Measurements from ENCODE around the gene SSRP1. TPM values are rescaled to one million over a fixed set of nuclear protein-coding genes. Genes with fewer than 3 reads are reported as not detected.

Gene SSRP1
- total RNA-seq, 2 experiments from 2014 or later = 158 to 196 TPM

DNA sequence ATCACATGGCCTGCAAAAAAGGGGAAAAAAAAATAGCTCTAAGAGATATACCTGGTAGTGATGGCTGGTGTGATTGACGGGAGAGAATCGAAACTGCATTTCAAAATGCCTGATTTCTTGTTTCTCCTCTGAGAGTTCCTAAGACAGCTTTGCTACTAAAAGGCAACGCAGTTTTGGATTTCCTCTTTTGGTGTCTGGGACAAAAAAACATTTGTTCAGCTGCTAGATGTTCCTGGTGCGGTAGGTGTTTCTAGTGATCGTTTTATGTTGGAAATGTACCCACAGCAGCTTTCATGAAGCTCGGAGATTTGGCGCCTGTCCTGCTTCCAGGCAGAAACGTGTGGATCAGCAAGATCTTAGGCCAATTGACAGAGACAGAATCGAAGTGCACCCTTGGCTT lies 20.6 kb upstream of the SSRP1 start:
- H3K4me1 Mint-ChIP-seq = no peaks in the 10 kb centered on the region
- no peak overlapping the region for H3K4me3 Mint-ChIP-seq
- peaks cover 28% of the 10 kb centered on the region for H3K27me3 Mint-ChIP-seq
- no peak overlapping the region for H3K27ac Mint-ChIP-seq
- peaks cover 4% of the 10 kb centered on the region for H3K9me3 Mint-ChIP-seq (ENCODE audit: low read depth)
- peaks cover 3% of the 10 kb centered on the region for H3K36me3 Mint-ChIP-seq
- ATAC-seq = no peak
- CTCF ChIA-PET = interaction anchor here (1.0 to 3.3 kb wide), 3 partner anchors 11 to 106 kb away, joined by 3 to 18 read pairs (median 6); no protein-coding TSS in a partner anchor
- no peak for DNase-seq

GRCh38 chr11:57354699-57355098 lies 19.0 kb upstream of the SSRP1 start:
- Mint-ChIP-seq H3K36me3 (peaks cover 4% of the 10 kb centered on the region), H3K27me3 (peaks cover 28% of the 10 kb centered on the region), H3K9me3 (ENCODE audit: low read depth) (peaks cover 4% of the 10 kb centered on the region), H3K27ac (no peak overlapping the region), H3K4me1 (peaks cover 3% of the 10 kb centered on the region), H3K4me3 (no peak overlapping the region)
- no peak for DNase-seq
- no peak for ATAC-seq
- CTCF ChIA-PET = interaction anchor here (1.8 to 3.3 kb wide), 2 partner anchors 10 to 105 kb away, joined by 6 to 18 read pairs; no protein-coding TSS in a partner anchor

DNA sequence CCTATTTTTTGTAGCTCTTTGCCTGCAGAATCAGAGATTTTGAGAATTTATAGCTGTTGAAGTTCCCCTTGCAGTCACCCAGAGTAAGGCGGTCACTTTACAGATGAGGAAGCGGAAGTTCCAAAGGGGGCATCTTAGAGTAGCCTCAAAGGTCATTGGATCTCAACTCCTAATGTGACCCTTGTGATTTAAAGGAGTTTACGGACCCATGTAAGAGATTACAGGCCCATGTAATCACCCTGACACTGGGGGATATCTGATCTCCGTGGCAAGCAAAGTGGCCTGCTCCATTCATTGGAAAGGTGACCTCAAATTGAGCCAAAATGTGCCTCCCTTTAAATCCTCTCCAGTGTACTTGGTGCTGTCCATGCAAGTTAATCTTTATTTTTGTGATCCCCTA lies 18.2 kb upstream of the SSRP1 start:
- H3K36me3 Mint-ChIP-seq = peaks cover 4% of the 10 kb centered on the region
- H3K4me1 Mint-ChIP-seq = peaks cover 3% of the 10 kb centered on the region
- H3K27me3 Mint-ChIP-seq = peaks cover 27% of the 10 kb centered on the region
- peaks cover 4% of the 10 kb centered on the region for H3K9me3 Mint-ChIP-seq (ENCODE audit: low read depth)
- no peak for DNase-seq
- no peak for ATAC-seq
- CTCF ChIA-PET = no interaction called here
- no peak overlapping the region for H3K27ac Mint-ChIP-seq
- H3K4me3 Mint-ChIP-seq = no peak overlapping the region

GRCh38 chr11:57353446-57353845 lies 17.8 kb upstream of the SSRP1 start:
- H3K4me3 Mint-ChIP-seq = no peak overlapping the region
- H3K27me3 Mint-ChIP-seq = peaks cover 27% of the 10 kb centered on the region
- CTCF ChIA-PET = interaction anchor here (1.0 kb wide), 1 partner anchor 18 kb away, joined by 3 read pairs; the partner anchor contains the start of gene SSRP1
- peaks cover 4% of the 10 kb centered on the region for H3K36me3 Mint-ChIP-seq
- peaks cover 3% of the 10 kb centered on the region for H3K4me1 Mint-ChIP-seq
- no peak for ATAC-seq
- peaks cover 4% of the 10 kb centered on the region for H3K9me3 Mint-ChIP-seq (ENCODE audit: low read depth)
- H3K27ac Mint-ChIP-seq = no peak overlapping the region
- no peak for DNase-seq

DNA sequence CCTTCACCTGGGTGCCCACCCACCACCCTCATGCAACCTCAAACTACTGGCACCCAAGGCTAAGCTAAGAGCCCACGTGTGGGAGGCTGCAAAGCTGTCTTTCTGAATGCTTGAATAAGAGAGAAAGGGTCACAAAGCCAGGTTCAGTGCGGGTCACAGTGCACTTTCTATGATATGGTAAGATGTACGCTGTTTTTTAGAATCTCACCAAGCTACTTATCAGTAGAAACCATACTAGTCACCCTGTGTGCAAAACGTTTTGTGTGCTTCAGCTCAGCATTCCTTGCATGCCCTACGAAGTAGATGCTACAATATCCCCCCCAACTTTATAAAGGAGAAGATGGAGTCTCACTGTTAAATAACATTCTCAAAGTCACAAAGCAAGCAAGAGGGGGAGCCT lies 17.3 kb upstream of the SSRP1 start:
- no peak overlapping the region for H3K27ac Mint-ChIP-seq
- CTCF ChIA-PET = interaction anchor here (0.6 to 1.1 kb wide), 3 partner anchors 11 to 291 kb away, joined by 3 to 4 read pairs (median 3); partner anchors contain the start of gene SSRP1
- ATAC-seq (no peak), DNase-seq (no peak)
- peaks cover 4% of the 10 kb centered on the region for H3K36me3 Mint-ChIP-seq
- no peak overlapping the region for H3K4me3 Mint-ChIP-seq
- H3K4me1 Mint-ChIP-seq = peaks cover 3% of the 10 kb centered on the region
- H3K27me3 Mint-ChIP-seq = peaks cover 27% of the 10 kb centered on the region
- H3K9me3 Mint-ChIP-seq (ENCODE audit: low read depth) = peaks cover 4% of the 10 kb centered on the region

- H3K4me1 Mint-ChIP-seq = peaks cover 3% of the 10 kb centered on the region
- CTCF ChIA-PET = interaction anchor here (0.7 to 1.5 kb wide), 9 partner anchors 10 to 411 kb away, joined by 3 to 7 read pairs (median 4); partner anchors contain the start of gene P2RX3
- H3K4me3 Mint-ChIP-seq = no peak overlapping the region
- peak; percentile 71 for ATAC-seq
- peaks cover 4% of the 10 kb centered on the region for H3K36me3 Mint-ChIP-seq
- peaks cover 16% of the 10 kb centered on the region for H3K27me3 Mint-ChIP-seq
- peak; percentile 68 for DNase-seq
- H3K27ac Mint-ChIP-seq = no peak overlapping the region
- peaks cover 4% of the 10 kb centered on the region for H3K9me3 Mint-ChIP-seq (ENCODE audit: low read depth)
Observed at GRCh38 chr11:57349491-57350274, 14.0 kb upstream of the SSRP1 start.

DNA sequence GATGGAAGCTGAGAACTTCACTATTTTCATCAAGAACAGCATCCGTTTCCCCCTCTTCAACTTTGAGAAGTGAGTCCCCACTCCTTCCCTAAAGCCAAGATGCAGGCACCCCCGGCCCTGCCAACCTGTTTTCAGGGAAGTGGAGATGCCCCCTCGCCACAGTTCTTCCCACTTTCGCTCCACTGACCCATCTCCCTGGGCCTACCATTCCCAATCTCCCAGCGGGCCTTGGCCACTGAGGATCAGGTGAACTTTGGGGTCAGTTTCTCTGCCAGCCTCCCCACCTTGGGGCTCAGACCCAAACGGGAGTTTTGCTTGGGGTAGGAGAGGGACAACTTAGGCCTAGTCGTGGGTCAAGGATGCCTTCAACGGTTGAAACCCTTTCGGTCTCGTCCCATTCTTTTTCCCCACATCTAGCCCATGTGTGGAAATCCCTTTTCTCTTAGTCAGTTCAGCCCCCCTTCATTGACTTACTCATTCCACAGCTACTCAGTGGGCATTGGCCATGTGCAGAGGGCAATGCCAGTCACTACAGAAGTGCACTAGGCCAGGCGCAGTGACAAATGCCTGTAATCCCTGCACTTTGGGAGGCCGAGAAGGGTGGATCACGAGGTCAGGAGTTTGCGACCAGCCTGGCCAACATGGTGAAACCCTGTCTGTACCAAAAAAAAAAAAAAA lies 13.1 kb upstream of the SSRP1 start:
- peaks cover 3% of the 10 kb centered on the region for H3K4me1 Mint-ChIP-seq
- no peak for DNase-seq
- CTCF ChIA-PET = interaction anchor here (0.7 to 1.5 kb wide), 8 partner anchors 11 to 412 kb away, joined by 3 to 5 read pairs (median 3); no protein-coding TSS in a partner anchor
- peaks cover 8% of the 10 kb centered on the region for H3K27me3 Mint-ChIP-seq
- no peak overlapping the region for H3K4me3 Mint-ChIP-seq
- H3K9me3 Mint-ChIP-seq (ENCODE audit: low read depth) = peaks cover 4% of the 10 kb centered on the region
- no peak for ATAC-seq
- peaks cover 4% of the 10 kb centered on the region for H3K36me3 Mint-ChIP-seq
- no peak overlapping the region for H3K27ac Mint-ChIP-seq

DNA sequence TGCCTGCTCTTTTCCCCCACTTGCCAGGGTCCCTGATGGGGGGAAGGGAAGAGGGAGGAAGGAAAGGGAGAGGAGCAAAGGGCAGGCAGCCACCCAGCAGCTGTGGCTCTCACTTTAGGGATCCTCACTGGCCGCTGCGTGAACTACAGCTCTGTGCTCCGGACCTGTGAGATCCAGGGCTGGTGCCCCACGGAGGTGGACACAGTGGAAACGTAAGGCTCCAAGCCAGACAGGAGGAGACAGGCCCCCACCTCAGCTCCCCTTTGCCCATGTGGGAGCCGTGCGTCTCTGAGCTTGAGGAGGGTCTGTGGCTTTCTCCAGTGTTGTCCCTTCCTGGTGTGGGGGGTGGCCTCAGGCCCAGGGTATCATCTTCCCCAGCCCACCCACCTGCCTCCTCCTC lies 12.4 kb upstream of the SSRP1 start:
- no peak overlapping the region for H3K27ac Mint-ChIP-seq
- H3K27me3 Mint-ChIP-seq = peaks cover 6% of the 10 kb centered on the region
- H3K4me1 Mint-ChIP-seq = peaks cover 3% of the 10 kb centered on the region
- H3K36me3 Mint-ChIP-seq = peaks cover 4% of the 10 kb centered on the region
- H3K9me3 Mint-ChIP-seq (ENCODE audit: low read depth) = peaks cover 4% of the 10 kb centered on the region
- H3K4me3 Mint-ChIP-seq = no peak overlapping the region
- DNase-seq (no peak), ATAC-seq (no peak)
- CTCF ChIA-PET = interaction anchor here (0.9 to 1.5 kb wide), 3 partner anchors 53 to 145 kb away, joined by 3 to 5 read pairs (median 3); no protein-coding TSS in a partner anchor

GRCh38 chr11:57347336-57347735 lies 11.6 kb upstream of the SSRP1 start:
- Mint-ChIP-seq H3K4me1 (peaks cover 3% of the 10 kb centered on the region), H3K4me3 (no peak overlapping the region), H3K36me3 (peaks cover 4% of the 10 kb centered on the region), H3K27ac (no peak overlapping the region), H3K9me3 (ENCODE audit: low read depth) (peaks cover 4% of the 10 kb centered on the region), H3K27me3 (peaks cover 6% of the 10 kb centered on the region)
- ATAC-seq (no peak), DNase-seq (no peak)
- CTCF ChIA-PET = interaction anchor here (1.0 to 2.2 kb wide), 3 partner anchors 54 to 297 kb away, joined by 3 to 11 read pairs (median 5); no protein-coding TSS in a partner anchor

GRCh38 chr11:57345555-57346211 lies 10.0 kb upstream of the SSRP1 start:
- H3K27ac Mint-ChIP-seq = no peak overlapping the region
- peak; percentile 71 for DNase-seq
- H3K4me3 Mint-ChIP-seq = no peak overlapping the region
- no peaks in the 10 kb centered on the region for H3K9me3 Mint-ChIP-seq (ENCODE audit: low read depth)
- no peaks in the 10 kb centered on the region for H3K36me3 Mint-ChIP-seq
- ATAC-seq = peak; percentile 65
- CTCF ChIA-PET = interaction anchor here (0.7 to 3.6 kb wide), 36 partner anchors 9 to 455 kb away, joined by 3 to 22 read pairs (median 4); partner anchors contain the start of genes RTN4RL2, SSRP1 and TNKS1BP1
- H3K4me1 Mint-ChIP-seq = peaks cover 3% of the 10 kb centered on the region
- no peaks in the 10 kb centered on the region for H3K27me3 Mint-ChIP-seq

DNA sequence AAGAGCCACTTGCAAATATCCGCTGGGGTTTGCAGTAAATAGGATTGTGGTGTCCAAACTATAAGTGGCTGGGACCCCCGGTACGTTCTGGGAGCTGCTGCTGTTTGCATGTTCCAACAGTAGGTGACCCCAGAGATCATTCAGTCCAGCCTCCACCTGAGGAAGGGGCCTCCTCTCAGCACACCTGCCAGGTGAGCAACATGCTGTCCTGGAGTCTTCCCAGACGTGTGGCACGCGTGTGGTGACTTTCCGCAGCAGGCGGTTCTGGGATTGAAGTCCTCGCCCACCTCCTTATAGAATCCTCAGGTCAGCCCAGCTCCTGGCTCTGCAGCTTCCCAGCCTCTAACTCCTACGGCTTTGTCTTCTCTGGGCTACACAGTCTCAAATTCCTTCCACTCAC lies 9.1 kb upstream of the SSRP1 start:
- ATAC-seq (no peak), DNase-seq (no peak)
- no peaks in the 10 kb centered on the region for H3K36me3 Mint-ChIP-seq
- peaks cover 2% of the 10 kb centered on the region for H3K27me3 Mint-ChIP-seq
- no peaks in the 10 kb centered on the region for H3K9me3 Mint-ChIP-seq (ENCODE audit: low read depth)
- H3K4me3 Mint-ChIP-seq = no peak overlapping the region
- CTCF ChIA-PET = interaction anchor here (1.2 to 3.6 kb wide), 8 partner anchors 10 to 189 kb away, joined by 3 to 18 read pairs (median 8); partner anchors contain the start of gene SSRP1
- H3K4me1 Mint-ChIP-seq = peaks cover under 1% of the 10 kb centered on the region
- no peak overlapping the region for H3K27ac Mint-ChIP-seq

DNA sequence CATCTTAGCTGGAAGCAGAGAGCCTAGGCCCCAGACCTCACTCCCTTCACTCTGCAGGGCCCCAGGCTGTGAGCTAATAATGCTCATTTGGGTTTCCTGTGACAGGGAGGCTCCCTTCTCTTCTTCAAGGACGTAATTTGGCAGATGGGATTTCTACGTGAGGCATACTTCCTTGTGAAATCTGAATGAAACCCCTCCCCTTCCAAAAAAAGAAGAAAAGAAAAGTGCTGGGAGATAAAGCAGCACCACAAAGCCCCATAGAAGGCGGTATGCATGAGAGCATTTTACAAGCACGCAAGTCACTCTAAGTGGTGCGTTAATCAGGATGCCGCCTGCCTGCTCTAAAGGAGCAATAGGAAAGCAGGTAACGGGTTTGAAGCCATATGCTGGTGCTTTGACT lies 8.1 kb upstream of the SSRP1 start:
- ATAC-seq (no peak), DNase-seq (no peak)

GRCh38 chr11:57342702-57343101 lies 7.0 kb upstream of the SSRP1 start:
- no peak overlapping the region for H3K4me3 Mint-ChIP-seq

More for the DNA sequence above, 8.1 kb upstream of the SSRP1 start:
- H3K36me3 Mint-ChIP-seq = no peaks in the 10 kb centered on the region
- H3K4me1 Mint-ChIP-seq = no peaks in the 10 kb centered on the region
- no peak overlapping the region for H3K27ac Mint-ChIP-seq
- H3K4me3 Mint-ChIP-seq = no peak overlapping the region
- peaks cover 5% of the 10 kb centered on the region for H3K27me3 Mint-ChIP-seq
- CTCF ChIA-PET = interaction anchor here (1.3 to 3.6 kb wide), 7 partner anchors 13 to 300 kb away, joined by 3 to 18 read pairs (median 4); no protein-coding TSS in a partner anchor
- no peaks in the 10 kb centered on the region for H3K9me3 Mint-ChIP-seq (ENCODE audit: low read depth)

More at GRCh38 chr11:57342702-57343101, 7.0 kb upstream of the SSRP1 start:
- Mint-ChIP-seq H3K4me1 (no peaks in the 10 kb centered on the region), H3K9me3 (ENCODE audit: low read depth) (no peaks in the 10 kb centered on the region), H3K36me3 (no peaks in the 10 kb centered on the region), H3K27me3 (peaks cover 5% of the 10 kb centered on the region), H3K27ac (no peak overlapping the region)
- DNase-seq (no peak), ATAC-seq (no peak)
- CTCF ChIA-PET = interaction anchor here (0.8 to 2.0 kb wide), 8 partner anchors 104 to 302 kb away, joined by 3 to 6 read pairs (median 4); no protein-coding TSS in a partner anchor
